Right ventricle myocardium inferior (tissue), 1 donor: Measurements from ENCODE around the gene CLIC3. TPM values are rescaled to one million over a fixed set of nuclear protein-coding genes. Genes with fewer than 3 reads are reported as not detected.

ENCODE experiments used
- ATAC-seq: fragments of 200-7000 bp; cut with Tn5 transposase; one replicate; pipeline ENCODE4 v1.9.1; 2020; ENCODE audit warnings: mild to moderate bottlenecking, moderate library complexity
- DNase-seq: peaks from one replicate; pipeline ENCODE4 v3.0.0; 2021; ENCODE audit errors: missing footprints
- intact Hi-C: fragments of 100-400 bp; cut with DNase I; formaldehyde crosslinking; loops from one replicate; pipeline ENCODE4 v1.11.0; 2022
- total RNA-seq: library from RNA; stranded (reverse); fragmentation: NEBNext Ultra II Directional; extraction: Animal tissue kit (Norgen Biotek cat#: 25700); gene quantifications from one replicate; pipeline ENCODE4 v1.2.1, GENCODE V29; 2021
- donor health status: DM: no; HTN: yes; CAD: no; lungs with severe emphysema.

Gene CLIC3
- total RNA-seq, 1 donor from 2014 or later: 1.1 TPM

GRCh38 chr9:136990242-136990911 lies 6.0 kb downstream of the CLIC3 start:
- intact Hi-C loops: loop anchor here (2.0 kb wide), 1 partner anchor 40 kb away; no protein-coding TSS in a partner anchor
- ATAC-seq: no peak
- no peak for DNase-seq

GRCh38 chr9:136988872-136989271 lies 7.5 kb downstream of the CLIC3 start:
- intact Hi-C loops: no loop called here

GRCh38 chr9:136985853-136986252 lies 10.5 kb downstream of the CLIC3 start:
- ATAC-seq (no peak), DNase-seq (no peak)
- intact Hi-C loops: no loop called here

More at GRCh38 chr9:136988872-136989271, 7.5 kb downstream of the CLIC3 start:
- ATAC-seq (no peak), DNase-seq (no peak)

- DNase-seq (no peak), ATAC-seq (no peak)
- intact Hi-C loops: no loop called here
Measured at GRCh38 chr9:136985027-136985602, 11.3 kb downstream of the CLIC3 start.

GRCh38 chr9:136984464-136985026 lies 11.8 kb downstream of the CLIC3 start:
- DNase-seq: no peak
- intact Hi-C loops: no loop called here
- no peak for ATAC-seq

- intact Hi-C loops: no loop called here
- no peak for DNase-seq
- peak; percentile 0 for ATAC-seq
Measured at GRCh38 chr9:136983656-136984314, 12.6 kb downstream of the CLIC3 start.

GRCh38 chr9:136983167-136983566 lies 13.2 kb downstream of the CLIC3 start:
- no peak for ATAC-seq
- intact Hi-C loops: no loop called here

GRCh38 chr9:136982232-136983051 lies 13.9 kb downstream of the CLIC3 start, which contains the start of gene LCNL1:
Gene LCNL1 (plus strand): TSS chr9:136982993. CDS start chr9:136983587, 594 bp downstream.
- DNase-seq (no peak), ATAC-seq (peak; percentile 1)
- intact Hi-C loops: no loop called here

More at GRCh38 chr9:136983167-136983566, 13.2 kb downstream of the CLIC3 start:
- DNase-seq: no peak

- ATAC-seq: peak; percentile 9
- intact Hi-C loops: no loop called here
- no peak for DNase-seq
Measured at GRCh38 chr9:136981588-136982231, 14.7 kb downstream of the CLIC3 start.

- ATAC-seq (no peak), DNase-seq (no peak)
- intact Hi-C loops: no loop called here
Measured at GRCh38 chr9:136980669-136981478, 15.5 kb downstream of the CLIC3 start.

GRCh38 chr9:136979769-136980587 lies 16.4 kb downstream of the CLIC3 start:
- intact Hi-C loops: no loop called here
- DNase-seq: no peak
- no peak for ATAC-seq

GRCh38 chr9:136978865-136979544 lies 17.4 kb downstream of the CLIC3 start:
- no peak for ATAC-seq
- intact Hi-C loops: loop anchor here (1.0 kb wide), 1 partner anchor 29 kb away; no protein-coding TSS in a partner anchor
- DNase-seq: no peak

GRCh38 chr9:136978073-136978864 lies 18.1 kb downstream of the CLIC3 start:
- DNase-seq (peak; percentile 91), ATAC-seq (peak; percentile 53)
- intact Hi-C loops: loop anchor here (1.0 kb wide), 1 partner anchor 28 kb away; no protein-coding TSS in a partner anchor

GRCh38 chr9:136977649-136978072 lies 18.7 kb downstream of the CLIC3 start:
- intact Hi-C loops: loop anchor here (1.0 kb wide), 2 partner anchors 27 to 128 kb away; partner anchors contain the start of gene PHPT1
- ATAC-seq: peak; percentile 0
- no peak for DNase-seq

GRCh38 chr9:136977223-136977622 lies 19.1 kb downstream of the CLIC3 start, which contains the start of gene PTGDS:
Gene PTGDS (plus strand): TSS chr9:136977504. CDS start chr9:136977579, 75 bp downstream.
- ATAC-seq (peak; percentile 67), DNase-seq (peak; percentile 88)
- intact Hi-C loops: loop anchor here (1.0 kb wide), 1 partner anchor 128 kb away; the partner anchor contains the start of gene PHPT1
